SK-N-DZ (cell line): Measurements from ENCODE around the gene CDK19.
"Not testable (repeated sequence)": the region's sequence is repeated elsewhere in the genome, so short reads cannot be mapped to it uniquely, and the experiment has no call there.

Experiments used
- DNase-seq: peaks from one replicate; pipeline ENCODE4 v3.0.0-alpha.2; 2015; ENCODE audit warnings: low spot score

The CDK19 gene

DNA sequence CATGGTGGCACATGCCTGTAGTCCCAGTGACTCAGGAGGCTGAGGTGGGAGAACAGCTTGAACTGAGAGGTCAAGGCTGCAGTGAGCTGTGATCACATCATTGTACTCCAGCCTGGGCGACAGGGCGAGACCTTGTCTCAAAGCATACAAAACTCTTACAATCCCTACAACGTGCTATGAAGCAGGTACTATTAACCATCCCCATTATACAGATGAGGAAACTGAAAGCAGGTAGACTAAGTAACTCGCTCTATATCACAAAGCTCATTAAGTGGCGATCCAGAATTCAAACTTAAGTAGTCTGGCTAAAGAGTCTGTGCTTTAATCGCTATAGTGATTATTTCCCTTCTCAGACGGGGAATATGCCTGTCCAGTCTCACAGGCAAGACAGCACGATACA is 54.7 kb downstream of the CDK19 start:
- no peak for DNase-seq

DNA sequence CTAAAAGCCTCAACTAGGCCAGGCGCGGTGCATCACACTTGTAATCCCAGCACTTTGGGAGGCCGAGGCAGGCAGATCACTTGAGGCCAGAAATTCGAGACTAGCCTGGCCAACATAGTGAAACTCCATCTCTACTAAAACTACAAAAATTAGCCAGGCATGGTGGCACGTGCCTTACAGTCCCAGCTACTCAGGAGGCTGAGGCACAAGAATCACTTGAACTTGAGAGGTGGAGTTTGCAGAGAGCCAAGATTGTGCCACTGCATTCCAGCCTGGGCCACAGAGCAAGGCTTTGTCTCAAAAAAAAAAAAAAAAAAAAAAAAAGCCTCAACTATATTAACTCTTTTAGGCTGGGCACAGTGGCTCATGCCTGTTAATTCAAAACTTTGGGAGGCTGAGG is 55.2 kb downstream of the CDK19 start:
- not testable (repeated sequence) for DNase-seq

DNA sequence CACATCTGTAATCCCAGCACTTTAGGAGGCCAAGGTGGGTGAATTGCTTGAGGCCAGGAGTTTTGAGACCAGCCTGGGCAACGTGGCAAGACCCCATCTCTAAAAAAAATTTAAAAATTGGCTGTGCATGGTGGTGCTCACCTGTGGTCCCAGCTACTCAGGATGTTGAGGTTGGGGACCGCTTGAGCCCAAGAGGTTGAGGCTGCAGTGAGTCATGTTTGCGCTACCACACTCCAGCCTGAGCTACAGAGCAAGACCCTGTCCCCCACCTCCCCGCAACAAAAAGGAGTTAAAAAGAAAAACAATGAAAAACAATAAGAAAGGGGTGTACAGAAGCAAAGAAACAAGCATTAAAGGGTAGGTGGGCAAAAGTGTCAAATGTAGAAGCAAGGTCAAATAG is 57.3 kb downstream of the CDK19 start:
- DNase-seq, result no peak

DNA sequence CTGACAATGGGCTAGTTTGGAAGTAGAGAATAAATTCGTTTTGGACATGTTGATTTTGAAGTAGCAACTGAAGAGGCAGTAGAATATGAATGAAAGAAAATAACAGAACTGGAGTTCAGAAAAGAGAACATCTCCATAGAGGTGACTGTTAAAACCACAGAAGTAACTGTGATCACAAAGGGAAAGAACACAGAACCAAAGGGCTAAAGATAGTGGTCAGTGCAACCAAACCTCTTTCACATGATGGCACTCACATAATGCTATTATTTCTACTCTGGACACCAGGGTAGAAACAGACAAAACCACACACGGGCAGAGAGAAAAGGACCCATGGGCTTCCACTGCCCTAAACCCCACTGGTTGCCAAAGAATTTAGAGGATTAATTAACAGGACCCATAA is 58.5 kb downstream of the CDK19 start:
- DNase-seq, result no peak

DNA sequence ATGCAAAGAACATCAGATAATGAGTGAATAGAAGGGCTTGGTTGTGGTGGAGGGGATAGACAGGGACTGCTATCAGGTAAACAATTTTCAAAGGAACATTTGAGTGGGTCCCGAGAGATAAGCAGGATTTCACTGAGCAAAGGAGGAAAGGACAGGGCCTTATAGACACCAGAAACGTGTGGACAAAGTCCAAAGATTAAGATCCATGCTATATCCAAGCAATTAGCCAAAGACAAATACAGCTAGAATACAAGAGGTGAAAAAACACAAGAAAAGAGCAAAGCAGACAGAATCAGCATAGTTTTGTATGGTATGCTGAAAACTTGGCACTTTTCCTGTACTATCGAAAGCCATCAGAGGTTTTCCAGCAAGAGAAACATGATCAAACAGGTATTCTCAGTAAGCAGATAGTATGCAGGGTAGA is 59.8 kb downstream of the CDK19 start:
- DNase-seq, result no peak

DNA sequence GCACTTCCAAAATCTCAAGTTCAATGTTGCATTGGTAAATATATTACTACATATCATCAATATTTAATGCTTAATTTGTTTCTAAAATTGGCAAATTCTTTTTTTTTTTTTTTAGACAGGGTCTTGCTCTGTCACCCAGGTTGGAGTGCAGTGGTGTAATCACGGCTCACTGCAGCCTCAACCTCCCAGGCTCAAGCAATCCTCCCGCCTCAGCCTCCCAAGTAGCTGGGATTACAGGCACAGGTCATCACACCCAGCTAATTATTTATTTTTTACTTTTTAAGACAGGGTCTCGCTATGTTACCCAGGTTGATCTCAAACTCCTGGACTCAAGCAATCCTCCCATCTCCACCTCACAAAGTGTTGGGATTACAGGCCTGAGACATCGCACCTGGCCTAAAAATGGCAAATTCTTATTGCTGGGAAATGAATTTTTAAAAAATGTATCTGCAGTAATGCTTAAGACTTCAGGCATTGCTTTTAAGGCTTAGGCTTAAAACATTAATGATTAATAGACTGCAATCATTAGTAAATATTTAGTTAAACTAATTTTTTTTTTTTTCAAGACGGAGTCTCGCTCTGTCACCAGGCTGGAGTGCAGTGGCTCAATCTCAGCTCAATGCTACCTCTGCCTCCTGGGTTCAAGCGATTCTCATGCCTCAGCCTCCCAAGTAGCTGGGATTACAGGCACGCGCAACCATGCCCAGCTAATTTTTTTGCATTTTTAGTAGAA is 61.2 kb downstream of the CDK19 start:
- not testable (repeated sequence) for DNase-seq

DNA sequence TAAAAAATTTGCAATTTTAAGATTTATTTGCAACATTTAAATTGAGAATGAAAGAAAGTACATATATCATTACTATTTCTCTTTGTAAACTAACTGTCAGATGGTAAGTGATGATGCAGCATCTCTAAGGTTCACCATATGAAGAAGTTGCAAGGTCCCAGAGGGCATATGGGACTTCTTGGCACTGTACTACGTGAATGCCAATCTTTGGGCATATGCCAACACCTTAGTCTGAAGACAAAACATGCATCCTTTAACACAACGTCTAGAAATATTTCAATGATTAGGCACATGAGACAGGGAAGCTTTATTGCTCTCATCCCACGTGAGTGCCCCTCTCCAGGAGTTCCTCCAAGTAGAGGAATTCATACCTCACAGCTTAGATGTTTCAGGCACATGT is 66.8 kb downstream of the CDK19 start:
- DNase-seq, result no peak

DNA sequence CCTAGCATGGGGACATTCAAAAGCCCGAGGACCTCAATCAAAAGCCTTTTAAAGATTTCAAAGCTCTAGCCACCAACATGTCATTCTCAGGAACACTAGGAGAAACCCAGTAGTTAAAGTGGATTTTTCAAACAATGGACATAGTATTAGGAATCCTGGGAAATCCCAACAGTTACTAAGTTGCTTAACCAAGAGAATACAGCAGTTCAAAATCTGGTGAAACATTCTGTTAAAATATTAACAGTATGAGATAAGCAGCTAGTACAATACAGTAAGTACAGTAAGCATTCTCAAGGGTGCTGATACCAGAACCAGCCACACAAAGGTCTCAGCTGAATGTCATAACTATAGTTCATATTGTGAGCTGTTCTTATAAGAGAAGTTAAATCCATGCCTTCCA is 68.6 kb downstream of the CDK19 start:
- DNase-seq, result no peak

DNA sequence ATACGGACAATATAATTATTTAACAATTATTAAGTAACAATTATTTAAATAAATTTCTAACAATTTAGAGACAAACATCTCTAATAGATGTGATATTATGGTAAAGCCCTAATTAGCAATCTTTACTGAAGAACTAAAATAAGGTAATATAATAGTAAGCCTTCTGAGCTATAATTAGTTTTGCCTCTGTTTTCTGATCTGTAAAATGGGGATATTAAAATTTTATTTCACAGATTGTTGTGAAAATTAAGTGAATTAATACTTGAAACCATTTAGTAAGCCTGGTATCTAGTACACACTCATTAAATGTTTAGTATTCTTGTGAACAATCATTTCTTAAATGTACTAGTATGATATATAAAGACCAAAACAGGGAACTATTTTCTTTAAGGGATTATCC is 70.3 kb downstream of the CDK19 start:
- DNase-seq, result no peak

DNA sequence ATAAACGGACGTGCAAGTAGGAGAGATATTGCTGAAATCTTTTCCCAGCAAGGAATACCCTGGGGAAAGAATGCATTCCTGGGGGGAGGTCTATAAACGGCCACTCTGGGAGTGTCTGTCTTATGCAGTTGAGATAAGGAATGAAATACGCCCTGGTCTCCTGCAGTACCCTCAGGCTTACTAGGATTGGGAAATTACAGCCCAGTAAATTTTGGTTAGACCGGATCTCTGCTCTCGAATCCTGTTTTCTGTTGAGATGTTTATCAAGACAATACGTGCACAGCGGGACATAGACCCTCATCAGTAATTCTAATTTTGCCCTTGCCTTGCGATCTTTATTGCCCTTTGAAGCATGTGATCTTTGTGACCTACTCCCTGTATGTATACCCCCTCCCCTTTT is 72.7 kb downstream of the CDK19 start:
- not testable (repeated sequence) for DNase-seq

DNA sequence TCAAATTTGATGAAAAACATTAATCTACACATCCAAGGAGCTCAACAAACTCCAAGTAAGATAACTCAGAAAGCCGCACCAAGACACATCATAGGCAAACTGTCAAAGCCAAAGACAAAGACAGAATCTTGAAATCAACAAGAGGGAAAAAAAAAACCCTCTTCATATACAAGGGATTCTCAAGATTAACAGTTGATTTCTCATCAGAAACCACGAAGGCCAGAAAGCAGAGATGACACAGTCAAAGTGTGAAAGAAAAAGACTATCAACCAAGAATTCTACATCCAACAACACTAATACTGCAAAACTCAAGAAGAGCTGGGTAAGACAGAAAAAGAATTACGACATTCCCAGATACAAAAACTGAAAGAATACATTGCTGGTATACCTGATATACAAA is 73.8 kb downstream of the CDK19 start:
- no peak for DNase-seq

DNA sequence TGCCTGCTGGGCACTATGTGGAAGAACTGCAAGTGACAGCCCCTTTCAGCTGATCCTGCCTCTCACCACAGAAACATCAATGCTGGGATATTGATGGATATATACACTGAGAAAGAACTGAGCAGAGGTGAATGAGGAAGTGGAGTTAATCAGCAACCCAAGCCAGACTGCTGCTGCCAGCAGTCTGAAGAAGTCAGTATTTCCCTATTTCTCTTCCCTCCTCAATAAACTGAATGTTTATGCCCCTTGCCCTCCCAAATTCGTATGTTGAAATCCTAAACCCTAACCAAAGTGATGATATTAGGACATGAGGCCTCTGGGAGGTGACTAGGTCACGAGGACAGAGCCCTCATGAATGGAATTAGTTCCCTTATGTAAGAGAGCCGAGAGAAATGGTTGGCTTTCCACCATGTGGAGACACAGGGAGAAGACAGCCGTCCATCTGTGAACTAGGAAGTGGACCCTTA is 76.3 kb downstream of the CDK19 start:
- no peak for DNase-seq

DNA sequence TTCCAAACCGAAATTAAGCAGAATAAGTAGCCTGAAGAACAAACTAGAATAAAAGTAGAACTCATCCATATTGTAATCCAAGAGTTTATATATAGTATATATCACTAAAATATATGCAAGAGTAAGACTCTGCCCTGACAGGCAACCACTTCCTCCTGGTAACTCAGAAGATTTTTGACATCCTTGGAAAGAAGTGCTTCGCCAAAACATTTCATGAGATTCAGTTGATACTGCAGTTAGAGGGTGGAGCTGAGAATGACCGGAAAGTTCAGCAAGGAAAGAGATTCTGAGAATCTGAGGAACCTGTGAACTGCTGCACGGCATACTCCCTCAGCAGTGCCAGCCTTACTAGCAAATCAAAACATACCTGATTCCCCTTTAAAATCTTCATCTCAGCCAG is 79.6 kb downstream of the CDK19 start:
- DNase-seq, result no peak

DNA sequence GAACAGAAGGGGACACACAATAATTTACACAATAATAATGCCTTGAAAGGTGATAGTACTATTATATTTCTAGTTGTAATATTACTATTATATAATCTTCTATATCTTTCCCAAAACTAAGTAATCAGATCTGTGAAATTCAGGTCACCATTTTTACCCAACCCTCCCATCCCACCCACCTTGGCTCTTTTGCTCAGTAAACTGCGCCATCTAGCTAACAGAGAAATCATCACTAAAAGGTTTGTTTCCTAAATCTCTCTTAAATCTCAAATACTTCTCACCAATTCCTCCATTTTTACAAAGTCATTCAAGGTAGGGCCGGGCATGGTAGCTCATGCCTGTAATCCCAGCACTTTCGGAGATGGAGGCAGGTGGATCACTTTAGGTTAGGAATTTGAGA is 83.4 kb downstream of the CDK19 start:
- DNase-seq, result no peak

DNA sequence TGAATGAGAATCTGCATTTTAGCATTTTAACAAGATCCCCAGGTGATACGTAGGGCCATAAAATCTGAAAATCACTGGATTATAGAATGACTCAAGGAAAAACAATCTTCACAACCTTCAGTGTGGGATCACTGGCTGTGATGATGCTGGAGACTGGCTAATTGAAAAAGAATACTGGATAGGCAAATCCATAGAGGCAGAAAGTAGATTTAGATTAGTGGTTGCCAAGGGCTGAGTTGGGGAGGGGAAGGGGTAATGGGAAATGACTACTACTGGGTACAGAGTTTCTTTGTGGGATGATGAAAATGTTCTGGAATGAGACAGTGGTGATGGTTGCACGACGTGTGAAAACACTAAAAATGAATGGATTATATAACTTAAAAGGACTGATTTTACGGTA is 84.1 kb downstream of the CDK19 start:
- no peak for DNase-seq

DNA sequence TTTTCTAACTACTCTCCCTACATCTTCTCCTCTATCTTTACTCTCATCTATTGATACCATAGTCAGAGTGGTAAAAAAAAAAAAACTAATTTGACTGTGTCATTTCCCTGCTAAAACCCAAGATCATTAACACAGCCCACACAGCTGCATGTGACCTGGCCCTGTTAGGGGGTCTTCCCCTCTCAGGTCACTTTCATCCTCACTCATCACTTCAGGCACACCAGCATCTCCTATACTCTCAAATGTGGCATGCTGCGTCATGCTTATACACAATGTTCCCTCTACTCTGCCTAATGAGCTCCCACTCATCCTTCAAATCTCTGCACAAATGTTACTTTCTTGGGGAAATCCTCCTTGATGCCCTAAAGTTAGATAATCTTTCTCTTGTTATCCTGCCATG is 86.8 kb downstream of the CDK19 start:
- DNase-seq, result no peak

DNA sequence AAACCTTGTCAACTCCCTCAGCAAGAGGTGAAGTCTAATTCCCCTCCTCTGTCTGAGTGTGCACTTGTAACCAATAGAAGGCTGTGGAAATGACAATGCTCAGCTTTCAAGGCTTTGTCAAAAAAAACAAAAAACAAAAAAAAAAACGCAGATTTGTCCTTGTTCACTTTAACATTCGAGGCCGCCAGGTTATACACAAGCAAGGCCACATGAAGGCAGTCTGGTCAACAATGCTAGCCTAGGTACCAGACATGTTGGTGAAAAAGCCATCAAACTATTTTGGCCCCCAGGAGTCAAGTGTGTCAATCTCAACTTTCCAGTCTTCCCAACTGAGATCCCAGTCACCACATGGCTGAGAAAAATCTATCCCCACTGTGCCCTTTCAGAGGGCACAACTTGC is 92.3 kb downstream of the CDK19 start:
- DNase-seq, result no peak

DNA sequence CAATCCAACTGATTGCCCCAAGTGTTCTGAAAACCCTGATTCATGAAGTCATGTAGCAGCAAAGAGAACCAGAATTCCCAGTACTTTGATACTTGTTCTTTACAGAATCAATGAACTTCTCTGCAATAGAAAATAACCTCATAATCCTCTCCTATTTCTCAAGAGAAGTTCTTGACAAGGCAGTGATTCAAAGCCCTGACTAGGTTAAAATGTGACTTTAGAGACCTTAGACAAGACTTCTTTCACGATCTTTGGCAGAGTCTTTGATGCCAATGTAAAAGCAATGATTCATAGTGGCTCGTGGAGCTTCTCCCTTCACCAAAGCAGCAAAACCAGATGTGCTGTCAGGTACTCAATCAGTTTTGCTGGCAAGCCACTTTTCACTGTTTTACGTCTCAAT is 95.2 kb downstream of the CDK19 start:
- no peak for DNase-seq

DNA sequence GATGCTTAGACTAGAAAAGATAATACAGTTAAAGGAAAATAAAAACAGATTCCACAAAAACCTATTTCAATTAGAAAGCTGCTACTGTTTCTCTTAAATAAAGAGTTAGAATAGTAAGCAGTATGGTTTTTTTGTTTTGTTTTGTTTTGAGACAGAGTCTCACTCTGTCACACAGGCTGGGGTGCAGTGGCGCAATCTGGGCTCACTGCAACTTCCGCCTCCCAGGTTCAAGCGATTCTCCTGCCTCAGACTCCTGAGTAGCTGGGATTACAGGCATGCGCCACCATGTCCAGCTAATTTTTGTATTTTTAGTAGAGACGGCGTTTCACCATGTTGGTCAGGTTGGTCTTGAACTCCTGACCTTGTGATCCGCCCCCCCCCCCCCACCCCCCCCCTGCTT is 95.7 kb downstream of the CDK19 start:
- DNase-seq, result not testable (repeated sequence)

DNA sequence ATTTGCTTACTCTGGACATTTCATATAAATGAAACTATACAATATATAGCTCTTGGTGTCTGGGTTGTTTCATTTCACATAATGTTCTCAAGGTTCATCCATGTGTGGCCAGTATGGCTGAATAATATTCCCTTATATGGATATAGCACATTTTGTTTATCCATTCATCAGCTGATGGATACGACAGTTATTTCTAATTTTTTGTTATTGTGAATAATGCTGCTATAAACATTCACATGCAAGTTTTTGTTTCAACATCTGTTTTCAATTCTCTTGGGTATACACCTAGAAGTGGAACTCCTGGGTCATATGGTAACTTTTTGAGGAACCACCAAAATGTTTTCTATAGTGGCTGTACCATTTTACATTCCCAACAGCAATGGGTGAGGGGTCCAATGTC is 101.1 kb downstream of the CDK19 start:
- DNase-seq, result no peak

DNA sequence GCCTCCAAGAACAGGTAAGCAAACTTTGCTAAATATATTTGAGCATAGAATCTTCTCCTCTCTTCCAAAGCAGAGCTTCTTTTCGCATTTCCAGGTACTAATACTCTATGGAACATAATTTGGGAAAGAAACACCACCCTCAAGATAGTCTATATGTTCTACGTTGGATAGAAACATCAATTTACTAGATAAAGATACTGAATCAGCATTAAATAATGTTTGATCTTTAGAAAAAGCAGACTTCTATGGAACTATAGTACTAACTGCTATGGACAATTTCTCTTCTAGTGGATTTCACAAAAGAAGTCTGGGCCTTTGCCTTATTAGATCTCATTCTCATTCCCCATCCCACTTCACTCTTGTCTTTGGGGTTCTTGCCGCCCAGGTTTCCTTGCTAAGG is 103.0 kb downstream of the CDK19 start:
- DNase-seq, result no peak

DNA sequence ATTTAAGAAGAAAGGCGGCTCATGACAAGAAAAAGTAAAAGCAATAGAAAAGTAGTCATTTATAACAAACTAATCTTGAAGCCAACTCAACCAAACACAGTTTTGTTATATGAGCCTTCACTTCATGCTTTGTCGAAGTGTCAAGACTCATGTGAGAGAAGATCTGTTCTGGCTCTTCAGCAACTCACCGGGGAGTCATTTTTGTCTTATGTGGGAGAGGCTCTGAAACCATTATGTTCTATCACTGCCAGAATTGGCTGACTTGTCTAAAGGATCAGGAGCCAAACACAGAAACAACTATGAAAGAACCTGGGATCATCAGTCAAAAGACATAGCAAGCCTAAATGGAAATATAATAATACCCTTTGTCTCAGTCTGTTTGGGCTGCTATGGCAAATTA is 105.2 kb downstream of the CDK19 start:
- DNase-seq, result no peak

DNA sequence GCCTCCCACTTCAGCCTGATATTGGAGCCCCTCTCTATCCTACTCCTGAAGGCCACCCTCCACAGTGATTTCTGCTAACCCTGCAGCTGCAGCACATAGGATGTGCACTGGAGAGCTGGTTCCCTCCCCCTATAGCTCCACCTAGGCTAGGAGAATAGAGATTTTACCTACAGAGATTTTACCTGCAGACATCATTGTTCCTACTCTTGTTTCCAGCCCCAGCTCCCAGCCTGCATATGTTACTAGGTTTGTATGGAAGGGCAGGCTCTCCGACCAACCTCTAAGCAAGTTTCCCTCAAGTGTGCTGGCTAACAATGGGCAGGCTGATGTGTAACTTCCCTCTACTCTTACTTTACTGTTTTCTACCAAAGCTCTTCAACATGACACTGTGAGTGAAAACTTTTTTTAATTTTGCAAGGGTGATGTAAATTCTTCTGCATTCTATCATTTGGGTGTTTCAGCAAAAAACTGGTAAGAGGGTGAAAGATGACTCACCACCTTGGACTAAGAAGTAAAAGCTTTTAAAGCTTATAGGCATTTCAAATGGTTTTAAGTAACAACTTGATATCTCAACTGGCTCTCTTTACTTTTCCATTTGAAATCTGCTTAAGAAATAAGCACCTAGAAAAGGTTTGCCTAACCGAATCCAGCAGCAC is 106.8 kb downstream of the CDK19 start:
- no peak for DNase-seq

DNA sequence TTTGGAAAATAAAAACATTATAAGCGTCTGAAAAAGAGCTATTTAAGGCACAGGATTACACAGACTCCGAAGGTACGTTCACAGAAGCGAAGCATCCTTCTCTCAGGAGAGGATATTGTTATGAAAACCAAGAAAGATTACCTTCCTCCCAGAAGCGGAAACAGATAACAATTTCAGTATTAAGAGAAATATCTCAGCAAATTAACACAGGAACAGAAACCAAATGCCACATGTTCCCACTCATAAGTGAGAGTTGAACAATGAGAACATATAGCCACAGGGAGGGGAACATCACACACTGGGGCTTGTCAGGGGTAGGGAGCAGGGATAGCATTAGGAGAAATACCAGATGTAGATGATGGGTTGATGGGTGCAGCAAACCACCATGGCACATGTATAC is 109.7 kb downstream of the CDK19 start:
- no peak for DNase-seq
